Measurements from ENCODE around the gene IGSF23.

DNA sequence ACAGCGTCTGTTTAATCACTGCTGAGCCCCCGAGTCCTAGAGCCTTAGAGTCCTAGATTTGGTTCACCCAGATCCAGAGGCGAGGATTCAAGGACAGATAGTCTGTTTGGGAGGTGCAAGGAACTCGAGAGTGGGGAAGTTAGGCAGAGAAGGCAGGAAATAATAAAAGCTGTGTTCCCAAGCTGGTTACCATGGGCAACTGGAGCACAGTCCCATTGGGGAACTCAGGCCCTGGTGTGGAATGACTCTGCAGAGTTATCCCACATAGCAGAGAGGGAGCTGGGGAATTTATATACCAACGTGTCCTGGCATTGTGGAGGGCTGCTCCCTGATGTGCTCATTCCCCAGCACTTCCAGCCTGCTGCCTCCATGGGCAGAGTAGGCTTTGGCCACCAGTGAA is 9.7 kb downstream of the IGSF23 start:
- TF ChIP-seq, protein P1, sequence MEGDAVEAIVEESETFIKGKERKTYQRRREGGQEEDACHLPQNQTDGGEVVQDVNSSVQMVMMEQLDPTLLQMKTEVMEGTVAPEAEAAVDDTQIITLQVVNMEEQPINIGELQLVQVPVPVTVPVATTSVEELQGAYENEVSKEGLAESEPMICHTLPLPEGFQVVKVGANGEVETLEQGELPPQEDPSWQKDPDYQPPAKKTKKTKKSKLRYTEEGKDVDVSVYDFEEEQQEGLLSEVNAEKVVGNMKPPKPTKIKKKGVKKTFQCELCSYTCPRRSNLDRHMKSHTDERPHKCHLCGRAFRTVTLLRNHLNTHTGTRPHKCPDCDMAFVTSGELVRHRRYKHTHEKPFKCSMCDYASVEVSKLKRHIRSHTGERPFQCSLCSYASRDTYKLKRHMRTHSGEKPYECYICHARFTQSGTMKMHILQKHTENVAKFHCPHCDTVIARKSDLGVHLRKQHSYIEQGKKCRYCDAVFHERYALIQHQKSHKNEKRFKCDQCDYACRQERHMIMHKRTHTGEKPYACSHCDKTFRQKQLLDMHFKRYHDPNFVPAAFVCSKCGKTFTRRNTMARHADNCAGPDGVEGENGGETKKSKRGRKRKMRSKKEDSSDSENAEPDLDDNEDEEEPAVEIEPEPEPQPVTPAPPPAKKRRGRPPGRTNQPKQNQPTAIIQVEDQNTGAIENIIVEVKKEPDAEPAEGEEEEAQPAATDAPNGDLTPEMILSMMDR (IDR thresholded peaks at IDR 0.05; ENCODE audit: insufficient read depth, low read length, poor library complexity, severe bottlenecking): no peak
- no peak for TF ChIP-seq EZH2phosphoT487 (conservative IDR thresholded peaks at IDR 0.05; ENCODE audit: low read length)

Data from SU-DHL-6 (cell line).